IgD-negative memory B cell (primary cell): ENCODE results near the gene XIRP1. TPM values are rescaled to one million over a fixed set of nuclear protein-coding genes. Genes with fewer than 3 reads are reported as not detected.
A peak's percentile ranks its signal among the peaks of the same experiment; 100 is the strongest.

ENCODE experiments used
- H3K27ac Mint-ChIP-seq, 3 donors: one replicate each; pipeline ENCODE4 v1.8.0; 2020 to 2022; ENCODE audit warnings: mild to moderate bottlenecking in 3 of 3, mixed read lengths in 3 of 3, moderate library complexity in 1 of 3
- H3K27me3 Mint-ChIP-seq: one replicate; pipeline ENCODE4 v1.8.0; 2021; ENCODE audit warnings: mixed read lengths
- H3K36me3 Mint-ChIP-seq: one replicate; pipeline ENCODE4 v1.8.0; 2020; ENCODE audit warnings: mild to moderate bottlenecking, mixed read lengths
- H3K4me1 Mint-ChIP-seq, 3 donors: one replicate each; pipeline ENCODE4 v1.8.0; 2020 to 2022; ENCODE audit warnings: mixed read lengths in 3 of 3, mild to moderate bottlenecking in 1 of 3
- H3K4me3 Mint-ChIP-seq, 4 donors: one replicate each; pipeline ENCODE4 v1.8.0; 2020 to 2022; ENCODE audit warnings: mild to moderate bottlenecking in 4 of 4, mixed read lengths in 4 of 4, moderate library complexity in 3 of 4
- H3K9me3 Mint-ChIP-seq, 3 donors: one replicate each; pipeline ENCODE4 v1.8.0; 2020 to 2021; ENCODE audit warnings: mixed read lengths in 3 of 3, mild to moderate bottlenecking in 1 of 3
- polyA plus RNA-seq: library from polyadenylated mRNA; unstranded; fragments of 300-500 nt; fragmentation: Illumina TruSeq; gene quantifications from one replicate; pipeline ENCODE4 v1.2.3, GENCODE V29; 2021

The XIRP1 gene
- polyA plus RNA-seq, 1 donor from 2014 or later, result not detected

DNA sequence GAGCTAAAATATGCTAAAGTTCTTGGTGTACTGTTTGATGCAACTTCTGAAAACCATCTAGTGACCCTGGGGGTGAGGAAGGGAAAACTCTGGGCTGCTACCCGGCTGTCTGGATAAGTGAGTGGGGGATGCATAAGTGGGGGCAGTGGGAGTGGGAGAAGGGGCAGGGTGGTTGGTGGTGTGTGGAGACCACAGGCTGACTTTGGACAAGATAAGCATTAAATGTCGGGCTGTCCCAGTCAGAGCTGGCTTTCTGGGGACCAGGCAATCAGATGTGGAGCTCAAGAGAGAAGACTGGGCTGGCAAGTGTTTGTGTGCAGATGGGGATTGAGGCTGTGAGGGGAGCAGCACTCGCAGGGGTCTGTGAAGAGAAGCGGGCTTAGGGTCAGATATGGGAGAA is 11.0 kb upstream of the XIRP1 start:
- Mint-ChIP-seq H3K27ac (no peak overlapping the region), H3K4me3 (no peak overlapping the region), H3K9me3 (no peaks in the 10 kb centered on the region), H3K4me1 (peaks cover 0 to 3% (median 3%) of the 10 kb centered on the region in 3 donors), H3K27me3 (peaks cover 27% of the 10 kb centered on the region), H3K36me3 (no peaks in the 10 kb centered on the region)

- Mint-ChIP-seq H3K27ac (no peak overlapping the region), H3K36me3 (no peaks in the 10 kb centered on the region), H3K4me1 (no peaks in the 10 kb centered on the region), H3K27me3 (peaks cover 27% of the 10 kb centered on the region), H3K9me3 (no peaks in the 10 kb centered on the region), H3K4me3 (no peak overlapping the region)
These were observed 9.7 kb upstream of the XIRP1 start for GRCh38 chr3:39202094-39202493.

- no peaks in the 10 kb centered on the region for H3K36me3 Mint-ChIP-seq
- peaks cover 19% of the 10 kb centered on the region for H3K27me3 Mint-ChIP-seq
- no peaks in the 10 kb centered on the region for H3K9me3 Mint-ChIP-seq
- peak overlapping the region in 1 of 4 donors; percentile 11 for H3K4me3 Mint-ChIP-seq
- H3K4me1 Mint-ChIP-seq, result peaks cover 0 to 2% (median 0%) of the 10 kb centered on the region in 3 donors
- no peak overlapping the region for H3K27ac Mint-ChIP-seq
These were observed 4.4 kb upstream of the XIRP1 start for GRCh38 chr3:39196671-39197356.

GRCh38 chr3:39196034-39196433 is 3.6 kb upstream of the XIRP1 start:
- H3K27ac Mint-ChIP-seq, result no peak overlapping the region
- H3K4me3 Mint-ChIP-seq, result no peak overlapping the region
- H3K9me3 Mint-ChIP-seq, result no peaks in the 10 kb centered on the region
- peaks cover 0 to 2% (median 0%) of the 10 kb centered on the region in 3 donors for H3K4me1 Mint-ChIP-seq
- H3K27me3 Mint-ChIP-seq, result peaks cover 12% of the 10 kb centered on the region
- H3K36me3 Mint-ChIP-seq, result no peaks in the 10 kb centered on the region

GRCh38 chr3:39193391-39193790 is 996 bp upstream of the XIRP1 start:
- Mint-ChIP-seq H3K36me3 (no peaks in the 10 kb centered on the region), H3K4me1 (peaks cover 6 to 7% (median 7%) of the 10 kb centered on the region in 3 donors), H3K27ac (no peak overlapping the region)

DNA sequence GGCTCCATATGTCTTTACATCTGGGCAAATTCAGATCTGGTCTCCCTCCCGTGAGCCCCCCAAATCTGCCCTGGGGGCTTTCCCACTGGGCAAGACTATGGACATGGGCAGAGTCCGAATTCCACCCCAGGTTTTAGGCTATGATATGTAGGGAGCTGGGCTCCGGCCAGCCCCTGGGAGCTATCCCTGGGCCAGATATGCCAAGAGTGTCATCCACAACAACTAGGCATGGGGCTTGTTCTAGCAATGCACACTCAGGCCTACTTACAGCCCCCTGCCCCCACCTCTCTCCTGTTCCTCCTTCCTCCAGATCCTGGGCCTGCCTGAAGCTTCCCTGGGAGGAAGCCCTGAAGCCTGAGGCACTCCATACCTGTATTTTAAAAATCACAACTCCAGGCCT is 622 bp downstream of the XIRP1 start:
- Mint-ChIP-seq H3K27me3 (peaks cover 12% of the 10 kb centered on the region), H3K4me3 (no peak overlapping the region), H3K27ac (no peak overlapping the region), H3K36me3 (no peaks in the 10 kb centered on the region), H3K9me3 (no peaks in the 10 kb centered on the region), H3K4me1 (peaks cover 6 to 7% (median 7%) of the 10 kb centered on the region in 3 donors)

More at GRCh38 chr3:39193391-39193790, 996 bp upstream of the XIRP1 start:
- Mint-ChIP-seq H3K4me3 (no peak overlapping the region), H3K9me3 (no peaks in the 10 kb centered on the region), H3K27me3 (peaks cover 13% of the 10 kb centered on the region)

DNA sequence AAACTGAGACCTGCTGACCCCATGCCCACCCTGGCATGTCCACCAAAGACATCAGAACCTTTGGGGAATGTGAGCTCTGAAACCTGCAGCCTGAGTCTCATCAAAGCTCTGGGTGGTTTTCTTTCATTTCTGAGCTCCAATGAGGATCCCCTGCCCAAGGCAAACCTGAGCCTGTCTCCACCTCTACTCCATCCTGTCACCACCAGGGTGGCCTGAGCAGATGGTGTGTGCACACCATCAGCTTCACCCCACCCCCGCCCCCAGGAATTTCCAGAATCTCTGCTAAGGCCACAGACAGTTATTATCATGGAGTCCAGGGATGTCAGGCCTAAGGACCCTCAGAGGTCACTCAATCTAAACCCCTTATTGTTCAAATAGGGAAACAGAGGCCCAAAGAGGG is 1.3 kb downstream of the XIRP1 start:
- no peaks in the 10 kb centered on the region for H3K9me3 Mint-ChIP-seq
- H3K27me3 Mint-ChIP-seq, result peaks cover 11% of the 10 kb centered on the region
- no peak overlapping the region for H3K27ac Mint-ChIP-seq
- no peaks in the 10 kb centered on the region for H3K36me3 Mint-ChIP-seq
- H3K4me3 Mint-ChIP-seq, result no peak overlapping the region
- peaks cover 6 to 7% (median 7%) of the 10 kb centered on the region in 3 donors for H3K4me1 Mint-ChIP-seq

DNA sequence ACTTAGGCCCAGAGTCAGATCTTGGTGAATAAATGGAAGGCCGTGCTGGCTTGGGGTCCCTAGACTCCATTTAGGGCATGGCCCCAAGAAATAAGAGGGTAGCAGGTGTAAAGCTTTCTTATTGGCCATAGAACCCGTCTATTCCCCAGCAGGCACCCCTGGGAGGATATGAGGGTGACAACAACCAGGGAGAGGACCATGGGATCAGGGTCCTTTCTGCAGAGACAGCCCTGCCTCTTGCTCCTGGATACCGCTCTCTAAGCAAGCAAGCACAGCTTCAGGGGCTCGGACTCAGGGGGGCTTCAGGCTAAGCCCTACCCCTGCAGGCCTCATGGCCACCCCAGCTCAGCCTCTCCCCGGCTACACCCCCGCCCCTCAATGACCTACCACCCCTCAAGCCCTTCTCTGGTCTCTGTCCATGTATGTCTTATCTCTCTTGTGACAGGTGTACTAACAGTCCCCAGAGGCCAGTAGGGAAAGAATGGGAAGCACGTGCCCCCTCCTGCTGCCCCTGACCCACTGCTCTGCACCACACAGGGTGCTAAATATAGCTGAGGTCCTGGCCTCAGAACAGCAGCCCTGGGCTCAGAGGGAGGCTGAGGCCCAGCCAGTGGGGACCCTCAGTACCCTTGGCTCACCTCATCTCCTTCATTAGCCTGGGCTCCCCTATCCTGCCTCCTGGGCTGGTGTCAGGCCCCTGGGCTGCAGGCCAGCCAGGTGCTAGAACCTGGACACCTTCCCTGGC is 1.9 kb downstream of the XIRP1 start:
- Mint-ChIP-seq H3K4me3 (no peak overlapping the region), H3K27ac (peak overlapping the region in 1 of 3 donors; percentile 2), H3K36me3 (no peaks in the 10 kb centered on the region), H3K4me1 (peaks cover 5 to 7% (median 6%) of the 10 kb centered on the region in 3 donors), H3K9me3 (no peaks in the 10 kb centered on the region), H3K27me3 (peaks cover 9% of the 10 kb centered on the region)

GRCh38 chr3:39189959-39190269 is 2.5 kb downstream of the XIRP1 start:
- peaks cover 9% of the 10 kb centered on the region for H3K27me3 Mint-ChIP-seq

GRCh38 chr3:39189150-39189958 is 3.0 kb downstream of the XIRP1 start:
- H3K4me3 Mint-ChIP-seq, result peak overlapping the region in 1 of 4 donors; percentile 2
- no peaks in the 10 kb centered on the region for H3K9me3 Mint-ChIP-seq
- peak overlapping the region in 1 of 3 donors; percentile 2 for H3K27ac Mint-ChIP-seq
- H3K4me1 Mint-ChIP-seq, result peaks cover 5 to 7% (median 6%) of the 10 kb centered on the region in 3 donors
- H3K27me3 Mint-ChIP-seq, result peaks cover 9% of the 10 kb centered on the region
- no peaks in the 10 kb centered on the region for H3K36me3 Mint-ChIP-seq

More at GRCh38 chr3:39189959-39190269, 2.5 kb downstream of the XIRP1 start:
- Mint-ChIP-seq H3K4me3 (no peak overlapping the region), H3K27ac (peak overlapping the region in 1 of 3 donors; percentile 2), H3K9me3 (no peaks in the 10 kb centered on the region), H3K4me1 (peaks cover 5 to 7% (median 6%) of the 10 kb centered on the region in 3 donors), H3K36me3 (no peaks in the 10 kb centered on the region)

- H3K27ac Mint-ChIP-seq, result no peak overlapping the region
- H3K4me1 Mint-ChIP-seq, result peaks cover 5 to 7% (median 6%) of the 10 kb centered on the region in 3 donors
- no peak overlapping the region for H3K4me3 Mint-ChIP-seq
- H3K27me3 Mint-ChIP-seq, result peaks cover 9% of the 10 kb centered on the region
- no peaks in the 10 kb centered on the region for H3K9me3 Mint-ChIP-seq
- H3K36me3 Mint-ChIP-seq, result no peaks in the 10 kb centered on the region
These were observed 3.9 kb downstream of the XIRP1 start for GRCh38 chr3:39188271-39189149.

- Mint-ChIP-seq H3K27me3 (peaks cover 9% of the 10 kb centered on the region), H3K36me3 (no peaks in the 10 kb centered on the region), H3K27ac (peak overlapping the region in 1 of 3 donors; percentile 59), H3K4me3 (no peak overlapping the region), H3K9me3 (no peaks in the 10 kb centered on the region), H3K4me1 (peaks cover 5 to 7% (median 6%) of the 10 kb centered on the region in 3 donors)
These were observed 4.8 kb downstream of the XIRP1 start for GRCh38 chr3:39187372-39188155.

DNA sequence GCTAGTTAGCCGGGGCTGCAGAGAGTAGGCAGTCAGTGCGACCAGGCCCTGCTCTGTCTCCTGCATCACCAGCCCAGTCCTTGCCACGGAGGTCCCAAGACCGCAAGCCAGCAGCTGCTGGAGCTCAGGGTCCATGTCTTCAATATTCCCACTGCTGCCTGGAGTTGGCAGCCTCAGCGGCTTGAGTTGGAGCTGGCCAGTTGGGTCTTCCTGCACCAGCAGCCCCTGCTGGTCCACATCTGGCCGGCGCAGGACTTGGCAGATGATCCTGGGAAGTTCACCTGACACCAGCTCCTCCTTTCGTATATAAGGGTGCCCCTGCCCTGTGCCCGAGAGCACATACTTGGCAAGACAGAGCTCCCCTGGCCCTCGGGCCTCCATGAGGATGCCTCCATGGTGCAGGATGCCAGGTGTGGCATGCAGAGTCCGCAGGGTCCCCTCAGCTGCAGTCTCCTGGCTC is 5.7 kb downstream of the XIRP1 start:
- Mint-ChIP-seq H3K36me3 (no peaks in the 10 kb centered on the region), H3K4me1 (peaks cover 5 to 7% (median 6%) of the 10 kb centered on the region in 3 donors), H3K27me3 (peaks cover 5% of the 10 kb centered on the region), H3K9me3 (no peaks in the 10 kb centered on the region), H3K27ac (no peak overlapping the region), H3K4me3 (no peak overlapping the region)
